UCSD-AML1 (cell line): Measurements from ENCODE around the gene TMC3.

Source experiments
- DNase-seq: peaks from one replicate; lab custom pipeline; 2025; ENCODE audit not compliant: unreplicated experiment; lab: John Stamatoyannopoulos, UW

Gene TMC3

DNA sequence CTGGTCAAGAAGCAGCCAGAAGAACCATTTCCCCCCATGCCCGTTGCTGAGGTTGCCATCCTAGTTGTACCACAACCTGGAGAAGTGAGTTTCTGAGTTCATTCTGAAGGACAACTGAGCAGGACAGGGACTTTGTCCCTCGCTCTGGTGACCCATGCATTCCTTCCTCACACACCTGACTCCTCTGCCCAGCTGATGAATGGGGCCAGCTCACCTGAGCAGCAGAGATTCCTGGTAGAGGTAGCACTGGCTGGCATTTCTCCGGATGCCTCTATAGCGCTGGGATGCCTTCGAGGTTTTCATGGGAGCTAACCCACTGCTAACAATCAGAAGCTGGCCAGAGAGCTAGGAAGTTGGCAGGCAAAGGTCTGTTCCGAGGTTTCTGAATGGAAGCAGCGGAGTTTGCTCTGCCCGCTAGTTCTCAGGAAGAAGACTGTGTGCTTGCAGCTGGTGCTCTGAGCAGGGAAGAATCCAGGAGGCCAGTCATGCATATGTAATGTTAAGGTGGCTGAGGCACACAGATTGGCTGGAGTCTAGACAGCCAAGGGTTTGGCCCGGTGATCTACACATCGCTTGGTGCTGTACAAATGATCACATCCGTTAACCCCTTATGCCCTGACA is at the start of gene TMC3:
TSS of gene TMC3 (minus strand) at position 439 of the 621 bp plus-strand sequence. CDS start at position 303, 136 bp downstream.
- no peak for DNase-seq

DNA sequence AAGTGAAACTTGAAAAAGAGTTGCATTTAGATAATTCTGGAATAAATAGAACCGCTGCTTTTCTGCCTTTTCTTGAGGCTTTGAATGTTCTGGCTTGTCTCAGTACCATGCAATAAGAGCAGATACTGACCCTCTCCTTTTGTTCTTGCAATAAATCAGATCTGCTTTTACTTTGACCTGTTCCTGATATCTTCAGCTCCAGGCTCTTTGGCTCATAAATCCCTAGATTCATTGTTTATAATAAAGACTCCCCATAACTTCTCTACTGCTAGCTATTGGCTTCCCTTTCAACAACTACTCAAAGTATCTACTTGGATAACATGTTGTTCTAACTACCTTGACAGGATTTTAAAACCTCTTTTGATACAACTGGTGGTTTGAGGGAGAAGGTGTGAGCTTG is 47.4 kb upstream of the TMC3 start:
- no peak for DNase-seq

DNA sequence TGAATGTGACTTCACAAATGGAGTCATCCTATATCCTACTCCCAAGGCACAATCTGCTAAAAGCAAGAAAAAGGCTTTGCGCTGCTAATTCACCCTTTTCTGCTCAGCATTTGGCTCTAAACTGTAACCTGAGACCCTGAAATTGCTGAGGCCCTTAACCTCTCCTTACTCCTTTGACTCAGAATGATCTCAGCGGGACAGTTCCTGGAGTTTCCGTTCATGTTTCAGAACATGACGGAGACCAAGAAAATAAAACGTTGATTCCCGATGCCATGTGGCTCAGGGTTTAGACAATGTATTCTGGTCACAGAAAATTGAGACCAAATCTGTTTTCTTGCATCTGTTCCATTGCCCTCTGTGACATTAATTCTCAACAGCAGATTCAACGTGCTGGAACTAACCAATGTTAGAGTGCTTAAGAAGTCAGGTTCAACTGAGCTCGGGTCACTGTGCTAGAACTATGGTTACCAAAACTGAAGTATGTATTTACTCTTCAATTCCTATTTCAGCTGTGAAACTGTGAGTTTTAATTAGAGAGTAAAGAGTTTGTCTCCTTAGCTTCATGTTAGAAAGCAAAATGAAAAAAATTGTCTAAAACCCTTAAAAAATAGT is 45.4 kb upstream of the TMC3 start:
- no peak for DNase-seq

- no peak for DNase-seq
These were observed 44.9 kb upstream of the TMC3 start for GRCh38 chr15:81418891-81419290.

DNA sequence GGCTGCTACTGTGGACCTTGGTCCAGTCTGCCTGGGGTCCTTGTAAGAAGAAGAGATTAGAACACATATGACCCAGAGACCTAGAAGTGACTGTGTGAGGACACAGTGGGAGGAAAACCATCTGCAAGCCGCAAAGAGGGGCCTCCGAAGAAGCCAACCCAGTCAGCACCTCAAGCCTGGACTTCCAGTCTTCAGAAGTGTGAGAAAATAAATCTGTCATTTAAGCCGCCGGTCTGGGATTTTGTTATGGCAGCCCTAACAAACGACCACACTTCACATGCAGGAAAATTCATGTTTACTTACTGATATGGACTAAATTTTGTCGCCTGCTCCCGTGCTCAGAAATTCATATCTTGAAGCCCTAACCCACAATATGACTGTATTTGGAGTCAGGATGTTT is 44.4 kb upstream of the TMC3 start:
- no peak for DNase-seq

GRCh38 chr15:81414274-81414968 is 40.4 kb upstream of the TMC3 start:
- peak; percentile 85 for DNase-seq

DNA sequence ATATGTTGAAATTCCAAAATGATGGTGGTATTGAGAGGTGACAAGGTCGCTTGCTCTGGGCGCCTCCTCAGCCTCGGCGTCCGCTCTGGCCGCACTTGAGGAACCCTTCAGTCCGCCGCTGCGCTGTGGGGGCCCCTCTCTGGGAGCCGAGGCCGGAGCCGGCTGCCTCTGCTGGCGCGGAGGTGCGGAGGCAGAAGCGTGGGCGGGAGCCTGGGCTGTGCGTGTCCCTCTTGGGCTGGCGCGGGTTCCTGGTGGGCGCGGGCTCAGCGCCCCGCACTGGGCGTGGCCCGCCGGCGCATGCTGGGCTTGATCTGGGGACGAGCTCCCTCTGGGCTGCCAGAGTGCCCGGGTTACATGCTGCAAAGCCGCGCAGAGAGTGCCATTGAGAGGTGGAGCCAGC is 39.8 kb upstream of the TMC3 start:
- DNase-seq = no peak

GRCh38 chr15:81411969-81412633 is 38.1 kb upstream of the TMC3 start:
- DNase-seq = no peak

DNA sequence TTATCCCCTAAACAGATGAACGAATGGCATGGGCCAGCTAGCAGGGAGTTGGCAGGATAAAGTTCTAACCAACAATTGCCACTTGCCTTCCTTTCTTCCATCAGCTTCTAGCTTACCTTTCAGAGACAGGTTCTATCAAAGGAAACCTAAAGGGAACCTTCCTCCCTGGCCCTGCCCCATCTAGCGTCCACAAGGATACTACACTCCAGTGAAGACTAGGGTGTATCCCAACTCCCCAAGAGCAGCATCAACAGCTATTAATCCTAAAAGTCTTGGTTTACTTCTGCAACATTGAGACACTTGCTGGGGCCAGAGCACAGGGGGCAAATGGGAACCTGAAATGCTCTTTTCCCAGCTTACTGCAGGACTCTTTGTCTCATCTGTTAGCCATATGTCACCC is 37.0 kb upstream of the TMC3 start:
- DNase-seq = no peak

GRCh38 chr15:81410318-81410753 is 36.3 kb upstream of the TMC3 start:
- peak; percentile 35 for DNase-seq

GRCh38 chr15:81407718-81408117 is 33.7 kb upstream of the TMC3 start:
- DNase-seq = no peak

DNA sequence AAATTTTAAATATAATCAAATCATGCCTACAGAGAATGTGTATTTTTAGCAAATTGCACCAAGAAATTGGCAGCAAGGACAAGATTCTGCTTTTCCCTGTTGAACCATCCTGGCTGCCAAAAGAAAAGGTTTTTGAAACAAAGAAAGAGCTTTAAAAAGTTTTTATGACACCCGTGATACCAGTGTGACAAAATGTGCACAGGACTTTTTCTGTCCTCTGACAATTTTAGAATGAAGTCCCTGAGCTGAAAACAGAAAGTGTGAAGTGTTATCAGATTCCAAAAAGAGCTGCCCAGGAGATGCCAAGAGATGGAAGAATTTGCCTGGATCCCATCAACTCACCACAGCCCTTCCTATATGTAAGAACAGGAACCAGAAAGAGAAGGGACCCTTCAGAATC is 33.2 kb upstream of the TMC3 start:
- no peak for DNase-seq

DNA sequence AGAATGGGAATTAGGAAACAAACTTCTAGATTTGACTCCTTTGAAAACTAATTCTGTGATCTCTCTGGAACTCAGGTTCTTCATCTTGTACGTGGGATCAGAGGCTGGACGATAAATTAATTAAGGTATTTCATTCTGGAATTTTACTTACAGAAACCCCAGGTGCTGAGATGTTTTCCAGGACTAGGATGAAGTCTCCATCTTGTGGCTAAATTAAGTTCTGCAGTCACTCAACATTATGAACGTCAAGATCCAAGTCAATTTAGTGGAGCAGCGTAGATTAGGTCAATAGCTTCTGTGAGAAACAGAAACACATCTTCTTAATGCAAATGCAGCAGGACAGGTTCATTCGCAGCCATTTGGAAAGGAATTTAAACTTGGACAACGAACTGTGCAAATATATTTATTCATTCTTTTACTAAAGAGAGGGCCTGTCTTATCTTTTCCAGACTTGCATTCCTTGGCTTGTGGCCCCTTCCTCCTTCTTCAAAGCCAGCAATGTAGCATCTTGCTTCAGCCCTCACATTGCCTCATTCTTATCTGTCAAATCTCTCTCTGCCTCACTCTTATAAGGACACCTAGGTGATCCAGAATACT is 26.7 kb upstream of the TMC3 start:
- no peak for DNase-seq

GRCh38 chr15:81398910-81399551 is 25.0 kb upstream of the TMC3 start:
- DNase-seq = no peak

DNA sequence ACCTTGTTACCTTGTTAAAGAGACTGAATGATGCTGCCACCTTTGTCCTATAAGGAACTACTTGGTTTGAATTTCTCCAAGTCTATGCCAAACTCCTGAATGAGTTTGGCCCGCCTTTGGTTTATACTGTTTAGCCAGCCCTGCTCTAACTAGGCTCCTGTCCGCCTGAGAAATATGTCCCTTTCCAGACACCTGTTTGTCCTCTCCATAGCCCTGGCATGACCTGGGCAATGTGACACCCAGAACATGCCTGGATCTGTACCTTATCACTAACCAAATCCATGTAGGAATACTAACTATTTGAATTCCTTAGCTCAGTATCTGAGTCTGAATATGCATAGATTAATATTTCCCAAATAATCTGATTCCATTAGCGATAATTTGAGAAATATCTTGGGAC is 24.4 kb upstream of the TMC3 start:
- DNase-seq = no peak

DNA sequence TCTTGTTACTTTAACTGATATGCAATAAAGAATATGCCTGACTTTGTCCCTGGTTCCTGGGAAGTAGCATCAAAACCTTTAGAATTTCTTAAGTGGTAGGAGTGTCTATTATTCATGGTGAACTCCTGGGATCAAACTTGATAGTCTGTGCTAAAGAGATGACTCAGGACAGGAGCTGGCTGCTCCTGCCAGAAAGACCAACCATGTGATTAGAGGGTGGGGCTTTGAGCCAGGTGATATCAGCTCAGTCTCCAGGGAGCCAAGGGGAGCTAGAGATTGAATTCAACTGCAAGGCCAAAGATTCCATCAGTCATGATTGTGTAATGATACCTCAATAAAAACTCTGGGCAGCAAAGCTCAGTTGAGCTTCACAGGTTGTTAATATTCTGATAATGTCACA is 20.6 kb upstream of the TMC3 start:
- DNase-seq = no peak

GRCh38 chr15:81391657-81392056 is 17.6 kb upstream of the TMC3 start:
- DNase-seq = no peak

DNA sequence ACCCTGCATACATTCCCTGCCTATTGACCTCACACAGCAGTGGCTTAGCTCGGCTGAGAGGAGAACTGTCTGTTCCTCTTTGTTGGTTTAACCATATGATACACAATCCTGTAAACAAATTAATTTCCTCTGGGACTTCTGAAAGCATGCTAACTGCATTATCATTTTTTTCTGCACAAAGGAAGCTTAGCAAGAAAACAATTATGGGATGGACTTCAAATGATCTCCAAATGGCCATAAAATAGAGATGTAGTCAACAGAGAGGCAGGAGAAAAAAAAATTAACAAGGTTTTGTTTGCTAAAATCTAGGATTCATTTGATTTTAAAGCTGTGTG is 14.4 kb upstream of the TMC3 start:
- no peak for DNase-seq

DNA sequence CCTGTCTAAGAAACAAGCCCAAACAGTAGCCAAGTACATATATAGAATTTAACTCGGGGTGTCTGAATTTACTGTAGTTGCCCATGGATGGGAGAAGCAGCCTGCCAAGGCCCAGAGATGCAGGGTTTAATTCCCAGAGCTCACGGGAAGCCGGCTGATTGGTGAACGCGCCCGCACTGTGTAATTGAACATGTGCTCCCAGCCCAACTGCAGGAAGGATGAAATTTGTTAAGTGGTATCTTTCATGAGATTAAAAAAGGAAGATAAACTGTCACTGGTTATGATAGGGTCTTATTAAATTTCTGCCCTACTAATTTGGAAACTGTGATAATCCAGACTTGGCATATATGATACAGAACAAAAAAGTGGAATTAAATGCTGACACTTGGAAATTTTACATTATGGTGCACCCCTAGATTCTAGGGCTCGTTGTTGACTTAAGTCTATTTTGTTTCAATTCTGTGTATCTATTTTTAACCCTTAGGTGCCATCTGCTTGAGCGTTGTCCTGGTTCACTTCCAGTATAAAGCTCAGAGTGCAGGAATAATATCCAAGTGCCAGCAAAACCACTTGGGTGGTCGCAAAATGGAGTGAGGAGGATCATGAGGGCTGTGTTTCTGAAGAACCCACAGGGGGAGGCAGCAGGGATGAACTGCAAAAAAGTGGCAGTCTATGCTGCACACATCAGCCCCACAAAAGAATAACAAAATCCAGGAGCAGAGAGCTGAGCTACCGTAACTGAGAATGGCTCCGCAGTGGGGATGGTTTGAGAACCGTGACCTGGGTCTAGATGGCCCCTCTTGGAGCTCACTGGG is 13.8 kb upstream of the TMC3 start:
- no peak for DNase-seq

GRCh38 chr15:81386947-81387346 is 12.9 kb upstream of the TMC3 start:
- no peak for DNase-seq
